Activated CD4-positive, alpha-beta T cell treated with anti-CD3 and anti-CD28 coated beads for 48 hours (primary cell): Measurements from ENCODE around the gene SORCS2.

Source experiments
- DNase-seq: peaks from one replicate; pipeline ENCODE4 v3.0.0-alpha.2; 2020

SORCS2 gene

DNA sequence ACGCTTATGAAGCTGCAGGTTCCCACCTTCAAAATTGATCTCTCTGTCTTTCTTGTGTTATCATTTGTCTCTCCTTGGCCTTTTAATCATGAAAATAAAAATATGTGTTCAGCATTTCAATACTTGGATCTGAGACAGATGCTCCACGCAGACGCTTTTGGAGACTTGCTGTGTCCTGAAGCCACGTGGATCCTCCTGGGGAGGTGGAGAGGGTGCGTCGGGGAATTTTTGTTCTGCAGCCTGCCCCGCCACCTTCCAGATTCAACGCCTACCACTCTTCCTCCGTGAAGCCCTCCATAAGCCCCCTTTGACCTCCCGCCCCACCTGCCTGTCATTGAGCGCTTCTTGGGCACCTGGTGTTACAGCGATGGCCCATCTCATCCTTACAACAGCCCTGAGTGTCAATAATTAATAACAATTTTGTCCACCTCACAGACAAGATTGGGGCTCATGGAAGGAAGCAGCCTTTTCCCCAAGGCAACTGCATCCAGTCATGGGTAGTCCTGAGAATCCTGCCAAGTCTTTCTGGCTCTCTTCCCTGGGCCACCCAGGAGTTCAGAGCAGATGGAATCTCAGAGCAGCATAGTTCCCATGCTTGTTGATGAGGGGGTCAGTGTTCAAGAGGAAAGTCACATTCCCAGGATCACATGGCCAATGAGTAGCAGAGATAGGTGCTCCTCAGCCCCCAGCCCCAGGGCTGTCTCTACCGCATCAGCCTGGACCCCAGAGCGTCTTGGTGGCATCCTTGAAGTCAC, 415.0 kb downstream of the SORCS2 start:
- DNase-seq: no peak

DNA sequence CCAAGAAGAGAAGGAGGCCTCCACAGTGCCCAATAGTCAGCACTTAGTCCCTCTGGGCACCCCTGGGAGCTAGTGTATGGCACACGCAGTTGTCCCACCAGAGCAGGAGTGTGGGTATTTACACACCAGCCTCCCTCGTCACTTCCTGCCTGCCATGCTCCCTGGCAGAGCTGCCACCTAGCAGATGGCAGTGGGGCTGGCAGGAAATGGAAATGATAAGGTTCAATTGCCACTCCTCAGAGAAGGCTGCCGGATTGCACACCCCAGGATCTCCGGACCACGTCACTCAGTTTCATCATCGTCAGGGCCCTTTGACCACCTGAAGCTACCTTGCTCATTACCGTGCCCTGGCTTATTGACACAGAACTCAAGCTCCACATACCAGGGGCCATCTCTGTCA, 415.7 kb downstream of the SORCS2 start:
- DNase-seq: no peak

DNA sequence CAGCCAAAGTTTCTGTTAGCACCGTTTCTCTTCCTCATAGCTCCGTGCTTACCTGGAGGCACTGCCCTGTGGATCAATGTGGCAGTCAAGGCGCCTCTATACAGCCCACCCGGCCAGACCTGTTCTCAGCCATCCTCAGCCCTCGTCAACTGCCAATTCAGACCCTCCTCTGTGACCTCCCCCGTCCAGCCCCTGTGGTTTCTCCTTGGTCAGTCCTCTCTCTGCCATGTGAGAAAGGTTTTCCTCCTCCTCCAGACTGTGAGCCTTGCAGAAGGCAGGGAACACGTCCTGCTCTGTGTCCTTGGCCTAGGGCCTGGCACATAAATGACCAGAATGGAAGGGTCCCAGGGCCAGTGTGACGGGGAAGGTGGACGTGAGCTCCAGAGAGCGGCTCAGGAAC, 417.0 kb downstream of the SORCS2 start:
- no peak for DNase-seq

DNA sequence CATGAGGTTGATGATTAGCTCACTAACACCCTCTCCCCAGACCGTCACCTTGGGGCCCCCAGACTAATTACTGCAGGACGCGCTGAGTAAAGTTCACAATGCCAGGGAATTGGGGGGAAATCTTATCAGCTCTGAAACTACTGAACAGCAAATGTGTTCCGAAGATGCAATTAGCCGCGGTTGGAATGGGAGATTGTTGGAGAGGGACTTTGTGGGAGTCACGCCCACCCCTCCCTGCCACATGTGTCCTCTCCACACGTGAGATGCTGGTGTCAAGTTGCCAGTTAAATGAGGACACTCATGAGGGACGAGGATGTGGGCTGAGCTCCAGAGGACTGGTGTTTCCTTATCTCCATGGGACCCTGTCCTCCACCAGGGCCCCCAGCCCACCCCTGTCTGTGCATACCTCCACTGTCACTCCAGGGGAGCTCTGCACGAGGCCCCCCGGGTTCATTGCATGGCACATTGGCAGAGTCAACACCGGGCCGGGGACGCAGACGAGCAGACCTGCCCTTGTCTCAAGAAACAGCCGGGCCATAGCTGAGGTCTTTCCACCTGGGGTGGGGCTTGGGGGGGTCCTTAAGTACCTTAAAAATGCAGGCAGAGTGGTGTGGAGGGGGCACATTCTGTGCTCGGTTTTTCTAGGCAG, 417.8 kb downstream of the SORCS2 start:
- DNase-seq: no peak

DNA sequence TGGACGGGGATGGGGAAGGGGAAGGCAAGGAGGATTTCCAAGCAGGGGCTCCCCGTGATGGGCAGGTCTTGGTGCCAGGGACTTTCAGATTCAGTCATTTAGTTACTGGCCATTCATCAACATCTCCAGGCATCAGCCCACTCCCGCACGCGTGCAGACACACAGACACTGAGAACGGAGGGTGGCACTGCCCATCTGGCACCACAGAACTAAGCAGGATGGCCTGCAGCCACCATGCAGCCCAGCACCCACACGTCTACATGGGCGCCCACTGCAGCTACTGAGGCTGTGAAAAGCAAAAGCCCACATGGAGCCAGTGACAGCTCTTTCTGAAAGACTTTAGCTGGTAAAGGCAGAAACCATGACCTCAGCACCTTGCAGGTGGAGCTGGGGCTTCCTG, 418.5 kb downstream of the SORCS2 start:
- DNase-seq: no peak

DNA sequence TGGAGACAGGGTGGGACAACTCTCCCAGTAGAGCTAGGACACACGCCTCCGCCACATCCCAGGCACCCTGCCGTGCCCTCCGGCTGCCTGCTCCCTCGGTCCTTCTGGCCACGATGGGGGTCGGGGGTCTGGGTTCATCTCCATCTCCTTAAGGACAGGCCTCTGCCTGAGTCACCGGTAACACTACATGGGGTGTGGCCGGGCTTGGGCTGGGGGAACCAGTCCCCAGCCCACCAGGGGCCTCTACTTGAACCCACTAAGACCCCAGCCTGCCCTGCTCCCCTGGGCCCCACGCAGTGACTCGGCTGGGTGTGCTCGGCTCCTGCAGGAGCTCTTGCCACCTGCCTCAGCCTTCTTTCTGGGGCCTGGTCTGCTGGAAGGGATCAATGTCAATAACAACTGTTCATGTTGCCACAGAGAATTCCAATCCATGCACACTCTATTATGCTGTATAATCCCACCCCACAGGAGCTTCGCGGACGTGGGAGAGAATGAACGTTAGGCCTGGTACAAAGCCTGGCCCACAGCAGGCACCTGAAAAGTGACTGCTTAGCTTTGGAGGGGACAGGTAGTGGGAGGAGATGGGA, 420.1 kb downstream of the SORCS2 start:
- DNase-seq: no peak

DNA sequence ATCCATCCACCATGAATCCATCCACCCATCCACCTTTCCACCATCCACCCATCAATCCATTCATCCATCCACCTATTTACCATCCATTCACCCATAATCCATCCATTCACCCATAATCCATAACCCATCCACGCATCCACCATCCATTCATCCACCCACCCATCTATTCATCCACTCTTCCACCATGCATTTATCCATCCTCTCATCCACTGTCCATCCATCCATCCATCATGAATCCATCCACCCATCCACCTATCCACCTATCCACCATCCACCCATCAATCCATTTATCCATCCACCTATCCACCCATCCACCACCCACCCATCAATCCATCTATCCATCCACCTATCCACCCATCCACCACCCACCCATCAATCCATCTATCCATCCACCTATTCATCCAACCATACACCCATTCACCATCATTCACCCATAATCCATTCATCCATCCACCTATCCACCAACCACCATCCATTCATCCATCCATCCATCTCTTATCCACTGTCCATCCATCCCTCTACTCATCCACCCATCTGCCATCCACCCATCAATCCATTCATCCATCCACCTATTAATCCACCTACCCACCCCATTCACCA, 422.1 kb downstream of the SORCS2 start:
- DNase-seq: no peak

DNA sequence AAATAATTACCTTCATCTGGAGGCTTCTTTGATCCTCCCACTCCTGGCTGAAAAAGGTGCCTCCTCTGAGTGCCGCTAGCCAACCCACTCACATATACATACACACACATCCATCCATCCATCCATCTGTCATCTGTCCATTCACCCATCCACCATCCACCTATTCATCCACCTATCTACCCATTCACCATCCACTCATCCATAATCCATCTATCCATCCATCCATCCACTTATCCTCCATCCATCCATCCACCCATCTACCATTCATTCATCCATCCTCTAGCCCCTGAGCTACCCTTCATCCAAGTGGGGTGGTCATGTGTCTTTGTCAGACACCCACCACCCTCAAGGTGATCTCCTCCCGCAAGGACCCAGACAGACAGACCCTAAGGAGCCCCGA, 423.9 kb downstream of the SORCS2 start:
- DNase-seq: no peak

DNA sequence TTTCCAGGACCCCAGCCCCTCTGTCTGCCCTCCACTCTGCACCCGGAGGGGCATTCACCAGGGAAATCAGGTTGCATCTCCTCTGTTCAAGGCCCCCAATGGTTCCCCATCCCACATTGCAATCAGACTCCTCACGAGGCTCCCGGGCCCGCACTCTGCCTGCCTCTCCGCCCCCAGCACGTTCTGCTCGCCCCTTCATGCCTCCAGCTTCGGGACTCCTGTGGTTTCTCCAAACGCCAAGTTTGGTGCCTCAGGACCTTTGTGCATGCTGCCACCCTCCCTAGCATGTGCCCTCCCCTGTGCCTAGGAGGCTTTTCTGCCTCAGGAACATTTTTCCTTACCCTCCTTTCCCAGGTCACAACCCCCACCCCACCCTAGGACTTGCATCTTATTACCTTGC, 426.0 kb downstream of the SORCS2 start:
- no peak for DNase-seq

DNA sequence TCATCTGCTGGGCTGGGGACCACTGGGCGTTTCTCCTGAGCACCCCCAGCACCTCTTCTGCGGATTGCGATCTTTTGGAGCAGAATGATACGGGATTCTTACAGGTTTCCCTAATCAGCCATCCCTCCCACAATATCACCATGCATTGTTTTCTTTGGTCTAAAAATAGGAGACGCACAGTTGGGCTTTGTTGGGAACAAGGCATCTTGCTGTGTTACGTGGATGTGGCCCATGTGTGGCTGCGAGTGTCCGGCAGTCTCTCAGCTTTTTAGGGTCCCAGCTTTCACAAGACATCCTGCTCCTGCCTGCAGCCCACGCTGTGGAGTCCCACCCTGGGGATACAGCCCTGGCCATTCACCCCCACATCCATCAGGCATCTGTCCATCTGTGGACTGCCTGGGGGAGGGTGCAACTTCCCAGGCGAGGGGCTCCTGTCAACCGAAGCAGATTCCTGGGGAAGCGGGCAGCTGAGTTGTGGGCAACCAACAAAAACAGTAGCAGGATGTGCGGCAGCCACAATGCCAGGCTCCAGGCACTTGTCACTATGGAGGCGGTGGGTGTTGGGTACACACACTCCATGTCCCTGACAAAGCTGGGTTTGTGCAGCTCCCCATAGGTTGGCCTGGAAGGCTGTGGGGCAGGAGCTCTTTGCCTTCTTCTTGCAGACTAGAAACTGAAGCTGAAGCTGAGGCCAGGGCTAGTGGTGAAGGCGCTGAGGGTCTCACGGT, 427.9 kb downstream of the SORCS2 start:
- DNase-seq: no peak

DNA sequence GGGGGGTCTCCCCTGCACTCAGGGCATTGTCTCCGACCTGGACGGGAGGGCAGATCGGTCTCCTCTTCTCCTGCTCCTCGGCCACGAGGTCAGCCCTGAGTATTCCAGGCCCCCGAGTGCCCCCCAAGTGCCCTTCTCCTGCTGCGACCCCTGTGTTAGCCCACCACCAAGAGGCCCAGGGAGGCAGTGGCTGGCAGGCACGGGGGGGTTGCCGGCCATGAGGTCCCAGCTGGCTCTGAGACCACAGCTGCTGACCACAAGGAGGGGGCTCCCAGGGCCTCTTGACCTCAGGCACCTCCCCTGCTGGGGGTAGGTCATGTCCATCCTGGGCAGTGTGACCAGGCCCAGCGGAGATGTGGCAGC, 428.5 kb downstream of the SORCS2 start:
- no peak for DNase-seq

DNA sequence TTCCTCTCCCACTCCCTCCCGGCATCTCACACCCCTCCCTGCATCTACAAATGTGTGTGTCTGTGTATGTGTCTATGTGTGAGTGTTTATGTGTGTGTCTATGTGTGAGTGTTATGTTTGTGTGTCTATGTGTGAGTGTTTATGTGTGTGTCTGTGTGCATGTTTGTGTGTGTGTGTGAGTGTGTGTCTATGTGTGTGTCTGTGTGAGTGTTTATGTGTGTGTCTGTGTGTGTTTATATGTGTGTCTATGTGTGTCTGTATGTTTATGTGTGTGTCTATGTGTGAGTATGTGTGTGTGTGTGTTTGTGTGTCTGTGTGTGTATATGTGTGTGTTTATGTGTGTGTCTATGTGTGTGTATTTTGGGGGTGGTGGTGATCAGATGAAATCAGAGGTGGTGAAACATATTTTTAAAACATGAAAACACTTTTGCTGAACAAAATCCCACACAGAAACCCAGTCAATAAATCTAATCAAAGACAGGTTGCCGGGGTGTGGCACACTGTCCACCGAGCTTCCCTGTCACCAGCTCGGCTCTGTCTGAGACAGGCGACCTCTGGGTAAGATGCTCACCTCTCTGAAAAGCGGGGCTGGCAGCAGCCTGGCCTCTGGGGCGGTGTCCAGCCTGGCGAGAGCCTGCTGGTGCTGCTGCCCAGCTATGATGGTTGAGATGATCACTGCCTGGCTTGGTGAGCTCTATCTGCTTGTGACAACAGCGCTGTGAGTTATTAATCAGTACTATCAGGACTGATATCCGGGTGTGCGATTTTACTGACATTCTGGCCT, 429.1 kb downstream of the SORCS2 start:
- no peak for DNase-seq

DNA sequence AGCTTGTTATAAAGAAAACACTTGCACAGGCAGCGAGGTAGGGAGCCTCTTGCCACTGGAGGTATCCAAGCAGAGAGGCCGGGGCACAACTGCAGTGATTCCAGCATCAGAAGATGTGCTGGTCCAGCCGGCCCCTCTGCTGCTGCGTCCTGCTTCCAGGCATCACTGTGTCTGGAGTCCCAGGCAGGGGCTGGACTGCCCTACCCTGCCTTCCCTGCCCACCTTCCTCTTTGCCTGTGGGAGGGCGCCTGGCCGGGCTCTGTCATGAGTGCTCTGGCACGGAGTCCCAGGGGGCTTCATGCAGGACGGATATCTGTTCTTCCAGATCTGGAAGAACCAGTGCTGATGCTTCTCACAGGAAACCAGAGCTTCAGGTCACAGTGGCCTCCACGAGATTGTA, 430.0 kb downstream of the SORCS2 start:
- DNase-seq: no peak

DNA sequence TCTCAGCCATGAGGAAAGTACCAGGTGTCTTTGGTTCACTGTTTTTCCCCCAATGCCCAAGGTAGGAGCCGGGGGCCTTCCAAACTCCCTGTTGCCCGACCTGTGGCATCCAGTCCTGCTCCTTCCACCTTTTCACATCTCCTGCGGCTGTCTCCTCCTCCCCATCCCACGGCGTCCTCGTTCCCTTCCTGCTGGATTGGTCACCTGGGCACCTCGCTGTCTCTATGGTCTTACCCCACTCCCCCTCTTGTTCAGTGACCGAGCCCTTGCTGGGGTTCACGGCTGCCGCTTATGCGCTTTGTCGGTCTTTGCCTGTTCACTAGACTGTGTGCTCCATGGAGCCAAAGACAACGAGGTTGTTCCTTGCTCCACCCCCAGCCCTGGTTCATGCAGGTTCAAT, 431.1 kb downstream of the SORCS2 start:
- no peak for DNase-seq

DNA sequence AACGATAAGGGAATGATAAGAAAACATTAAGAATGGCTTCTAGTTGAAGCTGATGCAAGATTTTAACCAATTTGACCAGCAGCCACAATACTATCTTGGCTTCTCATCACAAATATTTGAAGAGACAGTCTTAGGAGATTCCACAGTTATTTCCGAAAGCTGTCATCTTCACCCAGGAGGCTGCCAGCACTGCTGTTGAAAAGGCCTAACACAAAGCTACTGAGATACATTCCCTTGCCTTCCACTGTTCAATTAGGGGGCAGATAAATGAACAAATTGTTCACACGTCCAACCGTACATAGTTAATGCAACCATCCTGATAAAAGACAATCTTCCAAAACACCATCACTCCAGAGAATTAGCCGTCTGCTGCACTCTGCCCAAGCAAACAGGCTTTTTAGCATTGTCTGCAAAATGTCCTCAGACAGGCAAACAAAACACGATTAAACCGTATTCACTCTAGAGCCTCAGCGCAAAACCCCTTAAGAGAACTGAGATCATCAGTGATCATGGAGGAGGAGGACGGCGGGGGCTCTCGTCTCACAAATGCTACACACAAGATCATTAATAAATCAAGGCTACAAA, 432.1 kb downstream of the SORCS2 start:
- DNase-seq: no peak

DNA sequence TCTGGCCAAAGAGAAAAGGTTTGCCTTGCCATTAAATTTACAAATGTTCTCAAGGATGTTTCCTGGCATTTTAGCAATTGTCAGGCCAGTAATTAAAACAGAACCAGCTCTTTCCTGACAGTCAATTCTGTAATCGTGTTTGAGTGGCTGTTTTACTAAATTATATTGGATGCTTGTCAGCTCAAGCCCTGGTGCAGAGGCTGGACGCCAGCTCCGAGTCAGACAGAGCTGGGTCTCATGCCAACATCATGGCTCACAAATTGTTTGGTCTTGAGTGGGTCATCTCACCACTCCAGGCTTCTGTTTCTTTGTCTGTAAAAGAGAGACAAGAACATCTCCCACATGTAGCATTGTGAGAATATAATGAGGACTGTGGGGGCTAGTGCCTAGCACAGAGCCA, 432.7 kb downstream of the SORCS2 start:
- DNase-seq: no peak

DNA sequence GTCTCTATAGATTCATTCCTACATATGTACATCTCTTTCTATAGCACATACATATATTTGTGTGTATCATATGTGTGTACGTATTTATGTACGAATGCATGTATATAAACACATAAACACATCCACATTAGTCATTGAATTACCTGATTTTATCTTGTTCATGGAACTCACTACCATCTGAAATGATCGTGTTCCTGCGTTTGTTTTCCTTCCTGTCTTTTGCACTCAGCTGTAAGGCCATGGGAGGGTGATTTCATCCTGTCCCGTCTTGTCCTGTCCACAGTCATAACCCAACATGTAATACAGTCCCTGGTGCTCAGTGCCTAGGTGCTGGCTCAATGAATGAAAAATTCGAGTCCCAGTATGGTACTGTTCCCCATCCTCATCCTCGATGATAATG, 434.2 kb downstream of the SORCS2 start:
- DNase-seq: no peak

DNA sequence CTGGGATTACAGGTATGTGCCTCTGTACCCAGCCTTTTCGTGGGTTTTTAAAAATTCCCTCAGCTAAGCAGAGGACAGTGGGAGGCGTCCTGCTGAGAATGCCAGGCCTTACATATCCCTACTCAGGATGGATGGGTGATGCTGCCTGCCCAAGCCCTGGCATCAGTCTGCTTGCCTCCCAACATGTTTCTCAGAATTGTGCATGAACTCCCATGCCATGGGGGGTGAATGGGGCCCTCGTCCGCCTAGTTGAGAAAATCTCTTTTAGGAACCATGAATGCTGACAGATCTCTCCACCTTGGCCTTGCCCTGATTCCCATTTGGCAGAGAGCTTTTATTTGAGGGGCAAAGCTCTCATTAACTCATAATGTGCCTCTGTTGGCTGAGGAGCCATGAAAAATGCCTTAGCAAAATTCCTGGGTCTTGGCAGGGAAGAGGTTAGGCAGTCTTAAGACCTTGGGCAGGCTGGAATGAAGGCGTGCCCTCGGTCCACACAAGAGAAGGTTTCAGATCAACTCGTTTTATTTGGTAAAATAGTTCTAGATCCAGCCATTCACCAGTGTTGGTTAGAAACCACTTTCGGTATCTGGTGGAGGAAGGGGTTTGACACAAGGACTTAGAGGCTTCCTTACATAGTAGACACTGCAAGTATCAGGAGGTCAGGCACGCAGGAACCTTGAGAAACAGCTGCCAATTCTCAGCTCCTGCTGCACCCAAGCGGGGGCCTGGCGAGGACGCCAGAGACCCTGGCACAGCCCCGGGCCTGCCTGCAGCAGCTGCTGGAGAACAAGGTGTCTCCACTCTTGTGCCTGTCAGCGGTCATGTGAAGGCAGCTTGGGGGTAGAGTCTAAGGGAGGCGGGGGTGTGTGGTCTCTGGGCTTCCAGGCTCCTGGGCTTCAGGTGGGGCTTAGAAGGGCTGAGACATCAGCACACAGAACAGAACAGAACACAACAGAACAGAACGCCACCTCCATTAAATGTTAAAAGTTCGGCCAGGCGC, 435.2 kb downstream of the SORCS2 start:
- DNase-seq: no peak

DNA sequence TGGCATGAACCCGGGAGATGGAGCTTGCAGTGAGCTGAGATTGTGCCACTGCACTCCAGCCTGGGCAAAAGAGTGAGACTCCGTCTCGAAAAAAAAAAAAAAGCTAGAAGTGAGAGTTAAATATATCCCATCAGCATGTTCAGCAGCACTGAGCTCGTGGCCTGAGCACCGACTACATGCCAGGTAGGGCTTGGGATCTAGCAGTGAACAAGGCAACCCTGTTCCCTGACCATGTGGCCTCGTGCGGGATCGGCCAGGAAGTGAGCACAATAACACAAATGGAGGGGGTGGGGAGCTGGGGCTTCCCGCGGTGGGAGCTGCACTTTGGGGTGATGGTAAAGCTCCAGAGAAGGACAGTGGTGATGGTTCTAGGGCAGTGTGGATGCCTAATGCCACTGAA, 436.1 kb downstream of the SORCS2 start:
- DNase-seq: no peak

DNA sequence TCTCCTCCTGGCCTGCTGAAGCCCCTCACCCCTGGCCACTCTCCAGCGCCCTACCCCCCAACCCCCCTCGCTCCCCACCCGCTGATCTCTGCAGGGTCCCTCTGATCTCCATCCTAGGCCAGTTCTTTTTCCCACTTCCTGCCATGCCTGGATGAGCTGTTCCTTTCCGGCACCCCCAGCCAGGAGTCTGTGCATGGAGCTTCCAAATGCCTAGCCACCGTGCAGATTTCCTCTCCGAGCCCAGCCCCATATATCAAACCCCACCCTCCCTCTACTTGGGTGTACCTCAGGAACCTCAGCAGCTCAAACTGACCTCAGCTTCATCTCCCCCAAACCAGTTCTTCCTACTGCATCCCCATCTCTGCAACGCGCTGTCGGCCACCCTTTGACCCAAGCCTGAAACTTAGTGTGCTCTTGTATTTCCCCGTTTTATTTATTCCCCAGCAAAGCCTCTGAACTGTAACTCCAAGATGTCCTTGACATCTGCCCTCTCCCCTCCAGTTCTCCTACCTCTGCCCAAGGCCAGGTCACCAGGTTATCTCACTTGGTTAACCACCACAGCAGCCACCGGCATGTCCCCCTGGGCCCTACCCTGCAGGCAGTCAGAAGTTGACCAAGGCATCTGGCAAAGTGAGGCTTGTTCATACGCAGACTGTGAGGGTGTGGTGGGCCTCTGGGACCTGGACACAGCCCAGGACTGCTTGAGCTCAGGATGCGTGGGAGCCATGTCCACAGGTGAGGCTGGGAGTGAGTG, 437.3 kb downstream of the SORCS2 start:
- no peak for DNase-seq
